Brain microvascular endothelial cell (primary cell): Measurements from ENCODE around the gene ARFGAP1.

Experiments
- DNase-seq: peaks from one replicate; pipeline ENCODE4 v3.0.0-alpha.2; 2020
- H3K27ac ChIP-seq: fragments of 250-450 bp; sonication (Bioruptor Pico); 2 replicates; pipeline ENCODE4 v1.5.1; 2020; ENCODE audit warnings: mild to moderate bottlenecking, moderate library complexity
- H3K27me3 ChIP-seq: fragments of 250-450 bp; sonication (Bioruptor Pico); replicated peaks from 2 replicates; pipeline ENCODE4 v1.5.1; 2020; ENCODE audit warnings: mild to moderate bottlenecking
- H3K36me3 ChIP-seq: fragments of 250-450 bp; sonication (Bioruptor Pico); replicated peaks from 2 replicates; pipeline ENCODE4 v1.5.1; 2020; ENCODE audit warnings: mild to moderate bottlenecking
- H3K4me3 ChIP-seq: 2 replicates; pipeline ENCODE4 v1.5.1; 2011; ENCODE audit warnings: low read depth, mild to moderate bottlenecking, control low read depth, low read length, moderate library complexity
- in situ Hi-C: cut with HindIII; loops from 2 replicates; pipeline ENCODE4 v1.10.0; 2017; ENCODE audit warnings: low sequenced_read_pairs, low pct_ligation_motif_present
- TF ChIP-seq, protein P1 (sequence below): IDR thresholded peaks from 2 replicates; pipeline ENCODE4 v1.5.1; 2011; ENCODE audit warnings: low read depth, mild to moderate bottlenecking, moderate library complexity, low read length, control low read depth, inconsistent platforms; ENCODE audit errors: missing control alignments

ARFGAP1 gene

DNA sequence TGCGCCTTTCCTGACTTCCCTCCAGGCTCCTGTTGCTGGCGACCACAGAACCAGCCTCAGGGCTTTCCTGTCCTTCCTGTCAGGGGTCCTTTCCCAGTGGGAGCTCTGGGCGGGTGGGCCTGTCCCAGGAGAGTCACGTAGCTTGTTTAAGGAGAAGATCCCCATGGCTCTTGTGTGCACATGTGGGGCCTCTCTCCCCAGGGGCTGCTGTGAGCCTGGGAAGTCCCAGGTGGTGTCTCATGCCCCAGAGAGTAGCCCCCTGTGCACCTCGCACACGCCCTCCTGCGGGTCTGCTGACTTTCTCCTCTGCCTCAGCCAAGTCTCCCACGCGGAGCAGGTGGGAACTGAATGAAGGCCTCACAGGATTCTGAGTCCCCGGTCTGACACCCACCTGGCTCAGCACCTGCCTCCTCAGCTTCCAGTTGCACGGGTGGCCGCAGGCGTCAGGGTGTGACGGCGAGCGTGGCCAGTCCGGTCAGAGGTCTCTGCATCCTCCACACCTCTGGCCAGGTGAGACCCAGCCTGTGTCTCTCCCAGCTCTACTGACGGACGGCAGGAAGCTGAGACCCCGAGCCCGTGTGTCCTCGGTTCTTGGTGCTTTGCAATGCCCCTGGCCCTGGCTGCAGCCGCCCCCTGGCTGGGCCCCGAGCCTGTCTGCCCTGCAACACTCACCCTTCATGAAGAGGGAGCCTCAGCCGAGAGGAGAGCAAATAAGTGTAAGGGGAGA is 12.7 kb upstream of the ARFGAP1 start:
- in situ Hi-C loops: no loop called here
- peaks cover 44% of the 10 kb centered on the region for H3K27me3 ChIP-seq
- TF ChIP-seq, protein P1, sequence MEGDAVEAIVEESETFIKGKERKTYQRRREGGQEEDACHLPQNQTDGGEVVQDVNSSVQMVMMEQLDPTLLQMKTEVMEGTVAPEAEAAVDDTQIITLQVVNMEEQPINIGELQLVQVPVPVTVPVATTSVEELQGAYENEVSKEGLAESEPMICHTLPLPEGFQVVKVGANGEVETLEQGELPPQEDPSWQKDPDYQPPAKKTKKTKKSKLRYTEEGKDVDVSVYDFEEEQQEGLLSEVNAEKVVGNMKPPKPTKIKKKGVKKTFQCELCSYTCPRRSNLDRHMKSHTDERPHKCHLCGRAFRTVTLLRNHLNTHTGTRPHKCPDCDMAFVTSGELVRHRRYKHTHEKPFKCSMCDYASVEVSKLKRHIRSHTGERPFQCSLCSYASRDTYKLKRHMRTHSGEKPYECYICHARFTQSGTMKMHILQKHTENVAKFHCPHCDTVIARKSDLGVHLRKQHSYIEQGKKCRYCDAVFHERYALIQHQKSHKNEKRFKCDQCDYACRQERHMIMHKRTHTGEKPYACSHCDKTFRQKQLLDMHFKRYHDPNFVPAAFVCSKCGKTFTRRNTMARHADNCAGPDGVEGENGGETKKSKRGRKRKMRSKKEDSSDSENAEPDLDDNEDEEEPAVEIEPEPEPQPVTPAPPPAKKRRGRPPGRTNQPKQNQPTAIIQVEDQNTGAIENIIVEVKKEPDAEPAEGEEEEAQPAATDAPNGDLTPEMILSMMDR: no peak
- no peak overlapping the region for H3K4me3 ChIP-seq
- no peaks in the 10 kb centered on the region for H3K36me3 ChIP-seq
- no peak overlapping the region for H3K27ac ChIP-seq
- no peak for DNase-seq

DNA sequence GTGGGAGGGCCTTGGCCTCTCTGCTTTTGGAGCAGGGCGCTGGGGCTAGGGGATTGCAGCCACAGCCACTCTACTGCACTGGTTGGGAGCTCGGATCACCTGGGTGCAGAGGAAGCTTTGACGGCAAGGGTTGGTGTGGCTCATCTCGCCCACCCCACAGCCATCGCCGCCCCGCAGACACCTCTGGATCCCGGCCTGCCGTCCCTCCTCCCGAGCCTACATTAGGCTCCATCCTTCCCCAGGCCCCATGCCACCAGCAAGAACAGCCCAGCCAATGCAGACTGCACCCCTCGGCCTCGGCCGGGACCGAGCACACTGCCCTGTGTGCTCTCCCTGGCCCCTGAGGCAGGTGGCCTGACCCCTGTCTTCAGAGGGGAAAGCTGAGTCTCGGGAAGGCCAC is 12.1 kb upstream of the ARFGAP1 start:
- Histone ChIP-seq H3K27ac (no peak overlapping the region), H3K27me3 (peaks cover 41% of the 10 kb centered on the region), H3K4me3 (no peak overlapping the region), H3K36me3 (no peaks in the 10 kb centered on the region)
- in situ Hi-C loops: no loop called here
- DNase-seq: no peak
- TF ChIP-seq, protein P1: no peak

DNA sequence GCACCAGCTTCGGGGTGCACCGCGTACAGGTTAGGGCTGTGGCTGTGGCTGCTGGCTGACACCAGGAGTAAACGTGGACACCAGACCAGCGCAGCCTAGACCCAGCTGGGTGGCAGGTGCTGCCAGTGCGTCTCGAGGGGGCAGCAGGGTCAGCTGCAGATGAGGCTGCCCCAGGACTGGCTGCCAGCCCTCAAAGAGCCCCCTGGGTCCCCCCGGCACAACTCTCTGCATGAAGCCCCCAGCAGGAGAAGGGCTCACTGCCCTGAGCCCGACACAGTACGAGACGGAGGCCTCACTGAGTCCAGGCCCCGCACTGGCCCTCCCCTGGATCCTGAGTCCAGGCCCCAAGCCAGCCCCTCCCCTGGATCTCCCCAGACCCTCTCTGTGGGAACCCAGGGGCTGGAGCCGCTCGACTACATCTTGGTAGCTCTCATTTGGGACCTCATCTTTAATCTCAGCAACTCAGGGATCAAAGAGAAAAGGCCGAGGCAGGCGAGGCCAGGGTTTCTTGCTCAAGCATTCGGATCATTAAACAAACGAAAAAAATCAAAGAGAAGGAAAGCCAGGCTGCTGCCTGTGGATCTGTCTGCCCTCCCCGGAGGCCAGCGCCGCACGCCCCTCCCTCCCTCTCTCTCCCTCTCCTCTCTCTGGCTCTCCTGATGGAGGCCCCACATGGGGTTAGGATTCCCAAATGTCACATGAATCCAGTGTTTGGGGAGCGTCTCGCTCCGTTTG is 11.4 kb upstream of the ARFGAP1 start:
- no peak overlapping the region for H3K27ac ChIP-seq
- no peaks in the 10 kb centered on the region for H3K36me3 ChIP-seq
- TF ChIP-seq, protein P1: no peak
- no peak for DNase-seq
- H3K27me3 ChIP-seq: peaks cover 44% of the 10 kb centered on the region
- no peak overlapping the region for H3K4me3 ChIP-seq
- in situ Hi-C loops: no loop called here

DNA sequence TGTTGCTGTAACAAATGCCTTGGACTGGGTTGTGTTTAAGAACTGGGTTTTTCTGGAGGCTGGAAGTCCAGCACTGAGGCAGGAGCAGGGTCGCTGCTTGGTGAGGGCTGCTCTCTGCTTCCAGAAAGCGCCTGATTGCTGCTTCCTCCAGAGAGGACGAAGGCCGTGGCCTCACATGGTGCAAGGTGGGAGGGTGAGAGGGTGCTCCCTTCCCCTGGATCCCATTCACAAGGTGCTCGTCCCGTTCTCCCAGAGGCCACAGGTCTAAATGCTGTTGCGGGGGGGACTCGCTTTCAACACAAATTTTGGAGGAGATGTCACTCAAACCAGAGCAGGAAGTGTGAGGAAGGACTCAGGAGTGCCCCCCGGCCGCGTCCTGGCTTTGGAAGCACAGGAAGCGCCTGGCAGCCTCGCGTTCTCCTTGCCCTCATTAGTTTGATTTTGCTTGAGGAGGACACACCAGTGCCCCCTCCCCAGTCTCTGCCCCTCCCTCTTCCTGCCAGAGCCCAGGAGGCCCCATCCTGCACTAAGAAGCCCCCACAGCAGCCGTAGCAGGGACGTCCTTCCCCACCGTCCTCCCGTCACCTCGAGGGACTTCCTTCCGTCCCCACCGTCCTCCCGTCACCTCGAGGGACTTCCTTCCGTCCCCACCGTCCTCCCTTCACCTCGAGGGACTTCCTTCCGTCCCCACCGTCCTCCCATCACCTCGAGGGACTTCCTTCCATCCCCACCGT is 10.7 kb upstream of the ARFGAP1 start:
- Histone ChIP-seq H3K4me3 (no peak overlapping the region), H3K27ac (no peak overlapping the region), H3K27me3 (peaks cover 44% of the 10 kb centered on the region), H3K36me3 (no peaks in the 10 kb centered on the region)
- TF ChIP-seq, protein P1: no peak
- no peak for DNase-seq
- in situ Hi-C loops: no loop called here

GRCh38 chr20:63262836-63263235 is 9.8 kb upstream of the ARFGAP1 start:
- TF ChIP-seq, protein P1: no peak
- no peaks in the 10 kb centered on the region for H3K36me3 ChIP-seq
- DNase-seq: no peak
- no peak overlapping the region for H3K4me3 ChIP-seq
- in situ Hi-C loops: no loop called here
- H3K27me3 ChIP-seq: peaks cover 44% of the 10 kb centered on the region
- no peak overlapping the region for H3K27ac ChIP-seq
